ENCODE measurements around the gene CCNY.

DNA sequence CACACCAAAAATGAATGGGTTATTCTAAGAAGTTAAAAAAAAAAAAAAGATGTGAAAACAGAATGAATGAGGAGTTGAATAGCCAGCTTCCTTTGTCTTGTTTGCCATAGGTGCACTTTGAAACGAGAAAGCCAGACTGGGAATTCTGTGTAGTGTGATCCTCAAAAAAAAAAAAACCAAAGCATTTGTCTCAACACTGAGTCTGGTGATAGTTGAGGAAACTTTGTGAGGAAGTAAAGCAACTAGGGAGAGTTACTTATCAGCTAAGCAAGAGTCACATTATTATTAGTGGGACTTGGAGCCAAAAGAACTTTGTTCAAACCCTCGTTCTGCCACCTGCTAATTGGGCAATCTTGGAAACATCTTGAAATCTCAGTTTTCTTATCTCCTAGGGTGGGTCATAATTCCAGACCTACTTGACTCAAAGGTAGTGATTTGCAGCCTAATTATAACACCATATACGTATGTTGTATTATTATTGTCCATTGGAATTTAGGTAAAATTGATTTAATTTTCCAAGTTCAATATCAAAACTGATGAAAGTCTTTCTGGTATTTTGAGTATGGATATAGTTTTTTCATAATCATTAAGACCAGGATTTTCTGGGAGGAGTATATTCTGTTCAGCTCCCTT is 169.0 kb downstream of the CCNY start:
- no peak for TF ChIP-seq YY1 (IDR thresholded peaks at IDR 0.05; ENCODE audit: insufficient read depth, insufficient read length)
- no peak for TF ChIP-seq ZNF274 (IDR thresholded peaks at IDR 0.05; ENCODE audit: low read depth, low read length)
